Activated T-helper 1 cell treated with anti-CD3 and anti-CD28 coated beads, Interleukin-12 subunit alpha, Interleukin-12 subunit beta, Interleukin-2, Interleukin-4 antibody, amounts not matched to agents 30 ng/mL and 10 ng/mL and 1 ng/mL, durations not matched to agents 14 hours and 24 hours and 36 hours (primary cell): ENCODE measurements around the gene MRFAP1L1. TPM values are rescaled to one million over a fixed set of nuclear protein-coding genes. Genes with fewer than 3 reads are reported as not detected.

ENCODE experiments used
- DNase-seq: peaks from one replicate; pipeline ENCODE4 v3.0.0; 2021; ENCODE audit warnings: low spot score
- H3K27ac Mint-ChIP-seq: one replicate; pipeline ENCODE4 v1.8.0; 2021; ENCODE audit warnings: mild to moderate bottlenecking, mixed read lengths
- H3K27me3 Mint-ChIP-seq: one replicate; pipeline ENCODE4 v1.8.0; 2022; ENCODE audit warnings: mild to moderate bottlenecking, moderate library complexity, mixed read lengths; ENCODE audit not compliant: insufficient read depth
- H3K36me3 Mint-ChIP-seq: one replicate; pipeline ENCODE4 v1.8.0; 2021; ENCODE audit warnings: low read depth, mixed read lengths
- H3K4me1 Mint-ChIP-seq: one replicate; pipeline ENCODE4 v1.8.0; 2021; ENCODE audit warnings: low read depth, mixed read lengths
- H3K4me3 Mint-ChIP-seq: one replicate; pipeline ENCODE4 v1.8.0; 2021; ENCODE audit warnings: mild to moderate bottlenecking, moderate library complexity, mixed read lengths
- H3K9me3 Mint-ChIP-seq: one replicate; pipeline ENCODE4 v1.8.0; 2021; ENCODE audit warnings: mixed read lengths
- intact Hi-C: fragments of 100-400 bp; cut with micrococcal nuclease; formaldehyde crosslinking; loops from one replicate; pipeline ENCODE4 v1.15.1; 2024
- total RNA-seq: library from RNA; stranded (reverse); gene quantifications from 2 replicates; pipeline ENCODE4 v1.2.3, GENCODE V29; 2022

The MRFAP1L1 gene
- total RNA-seq, 1 donor from 2014 or later, result 51.7 TPM

GRCh38 chr4:6748286-6748685 lies 38.6 kb upstream of the MRFAP1L1 start:
- Mint-ChIP-seq H3K27me3 (peaks cover 5% of the 10 kb centered on the region), H3K4me3 (no peak overlapping the region), H3K4me1 (peaks cover 15% of the 10 kb centered on the region), H3K9me3 (no peaks in the 10 kb centered on the region), H3K27ac (no peak overlapping the region), H3K36me3 (no peaks in the 10 kb centered on the region)
- no peak for DNase-seq
- intact Hi-C loops, result no loop called here

- H3K9me3 Mint-ChIP-seq, result no peaks in the 10 kb centered on the region
- H3K4me1 Mint-ChIP-seq, result peaks cover 15% of the 10 kb centered on the region
- H3K36me3 Mint-ChIP-seq, result no peaks in the 10 kb centered on the region
- H3K27ac Mint-ChIP-seq, result no peak overlapping the region
- DNase-seq, result no peak
- intact Hi-C loops, result no loop called here
- H3K4me3 Mint-ChIP-seq, result no peak overlapping the region
- H3K27me3 Mint-ChIP-seq, result peaks cover 5% of the 10 kb centered on the region
These were observed 37.8 kb upstream of the MRFAP1L1 start for GRCh38 chr4:6747294-6748051.

- no peak overlapping the region for H3K4me3 Mint-ChIP-seq
- peaks cover 13% of the 10 kb centered on the region for H3K4me1 Mint-ChIP-seq
- DNase-seq, result no peak
- no peak overlapping the region for H3K27ac Mint-ChIP-seq
- H3K9me3 Mint-ChIP-seq, result no peaks in the 10 kb centered on the region
- H3K27me3 Mint-ChIP-seq, result peaks cover 7% of the 10 kb centered on the region
- intact Hi-C loops, result no loop called here
- H3K36me3 Mint-ChIP-seq, result no peaks in the 10 kb centered on the region
These were observed 37.1 kb upstream of the MRFAP1L1 start for GRCh38 chr4:6746721-6747293.

GRCh38 chr4:6742989-6743388 lies 33.3 kb upstream of the MRFAP1L1 start:
- H3K4me1 Mint-ChIP-seq, result peaks cover 5% of the 10 kb centered on the region
- H3K27me3 Mint-ChIP-seq, result peaks cover 16% of the 10 kb centered on the region
- intact Hi-C loops, result no loop called here
- H3K9me3 Mint-ChIP-seq, result peaks cover 3% of the 10 kb centered on the region
- H3K36me3 Mint-ChIP-seq, result no peaks in the 10 kb centered on the region
- DNase-seq, result no peak
- no peak overlapping the region for H3K27ac Mint-ChIP-seq
- no peak overlapping the region for H3K4me3 Mint-ChIP-seq

- Mint-ChIP-seq H3K36me3 (no peaks in the 10 kb centered on the region), H3K4me3 (no peak overlapping the region), H3K27me3 (peaks cover 19% of the 10 kb centered on the region), H3K9me3 (peaks cover 3% of the 10 kb centered on the region), H3K27ac (no peak overlapping the region), H3K4me1 (peaks cover 5% of the 10 kb centered on the region)
- DNase-seq, result no peak
- intact Hi-C loops, result no loop called here
These were observed 32.8 kb upstream of the MRFAP1L1 start for GRCh38 chr4:6742507-6742906.

GRCh38 chr4:6740347-6740746 lies 30.7 kb upstream of the MRFAP1L1 start:
- Mint-ChIP-seq H3K9me3 (peaks cover 3% of the 10 kb centered on the region), H3K36me3 (no peaks in the 10 kb centered on the region), H3K27ac (no peak overlapping the region), H3K4me1 (peaks cover 5% of the 10 kb centered on the region), H3K4me3 (no peak overlapping the region), H3K27me3 (peaks cover 19% of the 10 kb centered on the region)
- no peak for DNase-seq
- intact Hi-C loops, result no loop called here

- DNase-seq, result no peak
- Mint-ChIP-seq H3K4me3 (no peak overlapping the region), H3K27ac (no peak overlapping the region), H3K4me1 (peaks cover 5% of the 10 kb centered on the region), H3K36me3 (no peaks in the 10 kb centered on the region), H3K9me3 (peaks cover 3% of the 10 kb centered on the region), H3K27me3 (peaks cover 17% of the 10 kb centered on the region)
- intact Hi-C loops, result no loop called here
These were observed 30.3 kb upstream of the MRFAP1L1 start for GRCh38 chr4:6739920-6740319.

- no peak overlapping the region for H3K4me3 Mint-ChIP-seq
These were observed 24.6 kb upstream of the MRFAP1L1 start for GRCh38 chr4:6734165-6734786.

GRCh38 chr4:6733358-6734164 lies 23.9 kb upstream of the MRFAP1L1 start:
- H3K4me3 Mint-ChIP-seq, result no peak overlapping the region
- no peaks in the 10 kb centered on the region for H3K9me3 Mint-ChIP-seq
- no peaks in the 10 kb centered on the region for H3K4me1 Mint-ChIP-seq
- DNase-seq, result no peak
- intact Hi-C loops, result no loop called here
- H3K27ac Mint-ChIP-seq, result no peak overlapping the region
- H3K36me3 Mint-ChIP-seq, result no peaks in the 10 kb centered on the region
- peaks cover 5% of the 10 kb centered on the region for H3K27me3 Mint-ChIP-seq

More at GRCh38 chr4:6734165-6734786, 24.6 kb upstream of the MRFAP1L1 start:
- Mint-ChIP-seq H3K27me3 (peaks cover 5% of the 10 kb centered on the region), H3K9me3 (no peaks in the 10 kb centered on the region), H3K36me3 (no peaks in the 10 kb centered on the region), H3K27ac (no peak overlapping the region), H3K4me1 (no peaks in the 10 kb centered on the region)
- intact Hi-C loops, result no loop called here
- DNase-seq, result no peak

GRCh38 chr4:6732441-6733357 lies 23.0 kb upstream of the MRFAP1L1 start:
- Mint-ChIP-seq H3K4me3 (no peak overlapping the region), H3K9me3 (no peaks in the 10 kb centered on the region), H3K4me1 (peaks cover 6% of the 10 kb centered on the region), H3K36me3 (no peaks in the 10 kb centered on the region), H3K27me3 (no peaks in the 10 kb centered on the region), H3K27ac (no peak overlapping the region)
- intact Hi-C loops, result no loop called here
- DNase-seq, result no peak

GRCh38 chr4:6731780-6732179 lies 22.1 kb upstream of the MRFAP1L1 start:
- H3K36me3 Mint-ChIP-seq, result no peaks in the 10 kb centered on the region
- H3K27me3 Mint-ChIP-seq, result no peaks in the 10 kb centered on the region
- peaks cover 6% of the 10 kb centered on the region for H3K4me1 Mint-ChIP-seq
- DNase-seq, result no peak
- intact Hi-C loops, result no loop called here
- H3K4me3 Mint-ChIP-seq, result no peak overlapping the region
- no peak overlapping the region for H3K27ac Mint-ChIP-seq
- H3K9me3 Mint-ChIP-seq, result no peaks in the 10 kb centered on the region

GRCh38 chr4:6731318-6731675 lies 21.6 kb upstream of the MRFAP1L1 start:
- DNase-seq, result no peak
- intact Hi-C loops, result no loop called here
- H3K4me1 Mint-ChIP-seq, result peaks cover 6% of the 10 kb centered on the region

More at GRCh38 chr4:6731318-6731675, 21.6 kb upstream of the MRFAP1L1 start:
- no peak overlapping the region for H3K4me3 Mint-ChIP-seq
- no peaks in the 10 kb centered on the region for H3K9me3 Mint-ChIP-seq
- no peak overlapping the region for H3K27ac Mint-ChIP-seq
- no peaks in the 10 kb centered on the region for H3K36me3 Mint-ChIP-seq
- H3K27me3 Mint-ChIP-seq, result no peaks in the 10 kb centered on the region
